Stomach (tissue), 9 donors: ENCODE measurements around the gene HAVCR2. TPM values are rescaled to one million over a fixed set of nuclear protein-coding genes. Genes with fewer than 3 reads are reported as not detected.

Experiments
- DNase-seq, 2 donors: peaks; one replicate each; pipeline versions ENCODE4 v3.0.0 to v3.0.0-alpha.2; 2013 to 2019
- H3K27ac ChIP-seq, 5 donors: fragments of 200-600 bp in 4 of 5; sonication (generic) in 4 of 5; one replicate each; pipeline ENCODE4 v1.5.1; 2013 to 2019; ENCODE audit warnings: mild to moderate bottlenecking in 1 of 5, moderate library complexity in 1 of 5
- H3K27me3 ChIP-seq, 3 donors: fragments of 200-600 bp; sonication (generic); one replicate each; pipeline ENCODE4 v1.5.1; 2017 to 2019; ENCODE audit warnings: mixed run types in 1 of 3
- H3K36me3 ChIP-seq, 4 donors: fragments of 200-600 bp; sonication (generic); 1 replicate in 3 of 4; 2 replicates in 1 of 4; pipeline ENCODE4 v1.5.1; 2016 to 2019
- H3K4me1 ChIP-seq, 4 donors: fragments of 200-600 bp; sonication (generic); one replicate each; pipeline ENCODE4 v1.5.1; 2016 to 2019
- H3K4me3 ChIP-seq, 4 donors: fragments of 200-600 bp; sonication (generic) in 3 of 4; one replicate each; pipeline ENCODE4 v1.5.1; 2016 to 2019; ENCODE audit warnings: mild to moderate bottlenecking in 1 of 4
- H3K9me3 ChIP-seq, 4 donors: fragments of 200-600 bp; sonication (generic); one replicate each; pipeline ENCODE4 v1.5.1; 2016 to 2019
- EP300 ChIP-seq: sonication (generic); formaldehyde crosslinking; IDR thresholded peaks from one replicate; pipeline ENCODE4 v1.6.1; 2017; ENCODE audit warnings: antibody characterized with exemption
- POLR2A ChIP-seq, 4 donors: fragments of 450-650 bp; IDR thresholded peaks; one replicate each; pipeline ENCODE4 v1.6.1; 2016; ENCODE audit warnings: antibody characterized with exemption in 4 of 4, control low read depth in 2 of 4, mild to moderate bottlenecking in 1 of 4, moderate library complexity in 1 of 4
- POLR2AphosphoS5 ChIP-seq, 3 donors: sonication (generic); formaldehyde crosslinking; IDR thresholded peaks; one replicate each; pipeline ENCODE4 v1.6.1; 2016; ENCODE audit warnings: antibody characterized with exemption in 3 of 3
- WGBS, 5 donors: extraction: QIAGEN DNeasy Blood & Tissue Kit in 3 of 5; methylation state at CpG; one replicate each; pipeline versions ENCODE4 v1.1.5 to v1.1.7; 2013 to 2018; 5-methylcytosine and 5-hydroxymethylcytosine counted together
- intact Hi-C: fragments of 100-400 bp; cut with DNase I; formaldehyde crosslinking; loops from one replicate; pipeline ENCODE4 v1.15.1; 2023; ENCODE audit warnings: low total_unique reads
- polyA plus RNA-seq, 3 donors: library from polyadenylated mRNA; stranded (reverse); fragments of 200-250 nt; gene quantifications; one replicate each; pipeline ENCODE4 v1.2.3, GENCODE V29; 2013
- total RNA-seq, 5 donors: library from RNA; depleted of rRNA; stranded (reverse); fragments of >200 nt; gene quantifications; one replicate each; pipeline versions ENCODE4 v1.1.0 to v1.2.3, GENCODE V29; 2014 to 2016
- TF ChIP-seq, protein P1 (sequence below), 7 experiments: fragments of 450-650 bp in 4 of 7; fragments of 200-600 bp in 3 of 7; sonication (generic) in 3 of 7; IDR thresholded peaks; one replicate each; pipeline ENCODE4 v1.5.1; 2016 to 2019; ENCODE audit warnings: antibody characterized with exemption in 7 of 7, control low read depth in 2 of 7, mild to moderate bottlenecking in 1 of 7
- donor health status: healthy with polysubstance abuse.
- donor health status: Bipolar disorder and iron deficiency.
- donor health status: healthy.

The HAVCR2 gene
- total and polyA plus RNA-seq, 8 donors: 1.2 to 9.9 (median 3.2) TPM; not detected in 2

DNA sequence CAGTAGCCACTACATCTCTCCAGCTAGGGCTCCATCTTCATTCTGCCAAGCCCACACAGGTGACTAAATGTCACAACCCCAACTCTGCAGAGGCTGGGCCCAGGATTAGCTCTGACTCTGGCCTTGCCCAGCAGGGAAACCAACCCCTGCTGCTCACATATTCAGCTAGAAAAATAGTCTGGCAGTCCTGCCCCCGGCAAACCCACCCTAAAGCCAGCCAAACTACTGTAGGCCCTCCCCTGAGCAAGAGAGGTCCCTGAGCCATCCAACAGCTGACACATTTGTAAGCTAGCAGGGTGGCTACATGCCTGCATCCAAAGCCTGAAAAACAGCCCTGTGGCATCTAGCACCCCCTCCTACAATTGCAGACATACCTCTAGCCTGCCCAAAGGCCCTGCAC lies 11.3 kb upstream of the HAVCR2 start:
- Histone ChIP-seq H3K36me3 (peaks cover 0 to 5% (median 0%) of the 10 kb centered on the region in 4 donors), H3K4me3 (no peak overlapping the region), H3K4me1 (no peaks in the 10 kb centered on the region), H3K27me3 (no peaks in the 10 kb centered on the region), H3K27ac (no peak overlapping the region), H3K9me3 (peaks cover 0 to 18% (median 7%) of the 10 kb centered on the region in 4 donors)
- DNase-seq: no peak
- TF ChIP-seq EP300: no peak
- TF ChIP-seq, protein P1, sequence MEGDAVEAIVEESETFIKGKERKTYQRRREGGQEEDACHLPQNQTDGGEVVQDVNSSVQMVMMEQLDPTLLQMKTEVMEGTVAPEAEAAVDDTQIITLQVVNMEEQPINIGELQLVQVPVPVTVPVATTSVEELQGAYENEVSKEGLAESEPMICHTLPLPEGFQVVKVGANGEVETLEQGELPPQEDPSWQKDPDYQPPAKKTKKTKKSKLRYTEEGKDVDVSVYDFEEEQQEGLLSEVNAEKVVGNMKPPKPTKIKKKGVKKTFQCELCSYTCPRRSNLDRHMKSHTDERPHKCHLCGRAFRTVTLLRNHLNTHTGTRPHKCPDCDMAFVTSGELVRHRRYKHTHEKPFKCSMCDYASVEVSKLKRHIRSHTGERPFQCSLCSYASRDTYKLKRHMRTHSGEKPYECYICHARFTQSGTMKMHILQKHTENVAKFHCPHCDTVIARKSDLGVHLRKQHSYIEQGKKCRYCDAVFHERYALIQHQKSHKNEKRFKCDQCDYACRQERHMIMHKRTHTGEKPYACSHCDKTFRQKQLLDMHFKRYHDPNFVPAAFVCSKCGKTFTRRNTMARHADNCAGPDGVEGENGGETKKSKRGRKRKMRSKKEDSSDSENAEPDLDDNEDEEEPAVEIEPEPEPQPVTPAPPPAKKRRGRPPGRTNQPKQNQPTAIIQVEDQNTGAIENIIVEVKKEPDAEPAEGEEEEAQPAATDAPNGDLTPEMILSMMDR (IDR thresholded peaks at IDR 0.05): no peak
- no peak for TF ChIP-seq POLR2AphosphoS5 (IDR thresholded peaks at IDR 0.05)
- no peak for TF ChIP-seq POLR2A (IDR thresholded peaks at IDR 0.05)
- intact Hi-C loops: no loop called here
- 61 to 84% (median 80%) methylated on average over 1 of the region's 1 CpG for WGBS, 5 donors

DNA sequence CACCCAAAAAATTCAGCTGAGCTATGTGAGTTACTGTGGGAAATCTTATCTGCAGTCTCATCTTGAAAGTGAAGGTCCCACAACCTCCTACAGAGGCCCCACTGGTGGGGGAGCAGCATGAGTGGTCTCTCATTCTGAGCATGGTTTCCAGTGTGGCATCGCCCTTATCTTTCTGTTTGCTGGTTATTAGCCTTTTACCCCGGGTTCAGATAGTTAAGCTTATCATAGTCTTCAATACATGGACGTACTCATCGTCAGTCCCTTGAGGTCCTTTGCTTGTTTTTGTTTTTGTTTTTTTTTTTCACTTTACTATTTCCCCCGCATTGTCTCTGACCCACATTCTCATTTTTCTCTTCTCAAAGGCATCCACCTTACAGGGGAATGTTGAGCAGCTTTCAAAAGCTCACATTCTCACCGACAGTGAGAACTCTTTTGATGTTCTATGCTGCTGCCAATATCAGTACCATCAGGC lies 7.7 kb upstream of the HAVCR2 start:
- WGBS, 5 donors: 59 to 69% (median 63%) methylated on average over 6 of the region's 6 CpGs
- intact Hi-C loops: no loop called here
- Histone ChIP-seq H3K27me3 (no peaks in the 10 kb centered on the region), H3K4me3 (no peak overlapping the region), H3K36me3 (no peaks in the 10 kb centered on the region), H3K9me3 (peaks cover 0 to 9% (median 3%) of the 10 kb centered on the region in 4 donors), H3K27ac (no peak overlapping the region), H3K4me1 (no peaks in the 10 kb centered on the region)
- no peak for DNase-seq
- TF ChIP-seq, protein P1 (IDR thresholded peaks at IDR 0.05): no peak
- TF ChIP-seq EP300 (no peak), POLR2AphosphoS5 (IDR thresholded peaks at IDR 0.05) (no peak), POLR2A (IDR thresholded peaks at IDR 0.05) (no peak)

DNA sequence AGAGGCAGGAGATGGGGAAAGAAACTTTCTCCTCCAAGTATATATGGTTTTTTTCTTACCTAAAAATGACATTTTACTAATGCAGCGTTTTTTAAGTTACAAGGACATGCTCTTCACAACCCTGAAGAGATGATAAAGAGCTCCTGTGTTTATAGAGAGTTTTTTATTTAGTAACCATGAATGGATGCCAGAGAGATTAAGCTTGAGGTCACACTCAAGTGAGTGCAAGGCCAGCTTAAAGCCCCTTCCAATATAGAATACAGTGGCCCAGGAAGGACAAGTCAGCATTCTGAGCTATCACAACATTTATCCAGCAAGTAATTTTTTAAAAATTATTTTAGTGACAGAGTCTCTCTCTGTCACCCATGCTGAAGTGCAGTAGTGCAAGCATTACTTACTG lies 6.7 kb upstream of the HAVCR2 start:
- 27 to 81% (median 57%) methylated on average over 1 of the region's 1 CpG for WGBS, 5 donors
- no peaks in the 10 kb centered on the region for H3K27me3 ChIP-seq
- no peaks in the 10 kb centered on the region for H3K36me3 ChIP-seq
- intact Hi-C loops: no loop called here
- no peaks in the 10 kb centered on the region for H3K4me1 ChIP-seq
- TF ChIP-seq, protein P1 (IDR thresholded peaks at IDR 0.05): no peak
- H3K9me3 ChIP-seq: no peaks in the 10 kb centered on the region
- no peak overlapping the region for H3K4me3 ChIP-seq
- no peak for DNase-seq
- no peak overlapping the region for H3K27ac ChIP-seq

DNA sequence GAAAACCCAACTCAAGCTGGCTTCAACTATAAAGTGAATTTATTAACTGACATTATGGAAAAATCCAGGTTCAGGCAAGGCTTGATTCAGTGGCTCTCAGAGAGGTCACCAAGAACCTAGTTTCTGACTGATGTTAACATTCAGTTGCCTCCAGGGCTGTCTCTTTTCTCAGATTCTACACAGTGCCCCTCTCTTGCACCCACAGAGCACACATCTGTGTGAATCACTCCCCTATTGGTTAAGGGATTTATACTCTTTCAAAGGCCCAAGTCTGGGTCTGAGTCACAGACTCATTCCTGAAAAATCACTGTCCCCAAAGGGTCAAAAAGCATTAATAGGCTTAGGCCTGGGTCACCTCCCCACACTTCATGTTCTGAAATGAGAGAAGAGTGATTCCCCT lies 6.2 kb upstream of the HAVCR2 start:
- intact Hi-C loops: no loop called here
- Histone ChIP-seq H3K4me1 (no peaks in the 10 kb centered on the region), H3K9me3 (no peaks in the 10 kb centered on the region), H3K36me3 (no peaks in the 10 kb centered on the region), H3K27ac (no peak overlapping the region), H3K27me3 (no peaks in the 10 kb centered on the region), H3K4me3 (no peak overlapping the region)
- no peak for DNase-seq
- TF ChIP-seq POLR2AphosphoS5 (IDR thresholded peaks at IDR 0.05): no peak
- no peak for TF ChIP-seq POLR2A (IDR thresholded peaks at IDR 0.05)
- no peak for TF ChIP-seq EP300
- TF ChIP-seq, protein P1 (IDR thresholded peaks at IDR 0.05): no peak
